VCaP (cell line): Measurements from ENCODE around the gene HAS3.
A peak's percentile ranks its signal among the peaks of the same experiment; 100 is the strongest.

Source experiments
- H3K27ac ChIP-seq: fragments of 450-650 bp; 2 replicates; pipeline ENCODE4 v1.5.1; 2017
- TF ChIP-seq, protein P1 (sequence below): fragments of 450-650 bp; conservative IDR thresholded peaks from 2 replicates; pipeline ENCODE4 v1.5.1; 2017; ENCODE audit warnings: mild to moderate bottlenecking, moderate library complexity

HAS3 gene

DNA sequence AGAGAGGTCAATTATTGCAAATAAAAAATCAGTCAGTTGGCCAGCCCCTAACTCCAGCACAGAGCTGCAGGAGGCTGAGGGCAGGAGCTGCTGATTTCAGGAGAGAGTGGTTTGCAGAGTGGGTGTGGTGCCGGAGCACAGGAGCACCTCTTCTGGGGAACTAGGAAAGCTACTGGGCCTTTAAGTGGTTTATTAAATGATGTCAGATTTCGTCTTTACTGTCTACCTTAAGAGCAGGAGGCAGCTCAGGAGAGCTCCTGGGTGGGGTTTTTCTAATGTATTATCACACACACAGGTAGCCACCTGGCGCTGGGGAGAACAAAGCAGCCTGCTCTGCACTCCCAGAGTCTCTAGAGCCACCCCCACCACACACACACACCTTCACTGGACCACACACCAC, 11.5 kb upstream of the HAS3 start:
- TF ChIP-seq, protein P1, sequence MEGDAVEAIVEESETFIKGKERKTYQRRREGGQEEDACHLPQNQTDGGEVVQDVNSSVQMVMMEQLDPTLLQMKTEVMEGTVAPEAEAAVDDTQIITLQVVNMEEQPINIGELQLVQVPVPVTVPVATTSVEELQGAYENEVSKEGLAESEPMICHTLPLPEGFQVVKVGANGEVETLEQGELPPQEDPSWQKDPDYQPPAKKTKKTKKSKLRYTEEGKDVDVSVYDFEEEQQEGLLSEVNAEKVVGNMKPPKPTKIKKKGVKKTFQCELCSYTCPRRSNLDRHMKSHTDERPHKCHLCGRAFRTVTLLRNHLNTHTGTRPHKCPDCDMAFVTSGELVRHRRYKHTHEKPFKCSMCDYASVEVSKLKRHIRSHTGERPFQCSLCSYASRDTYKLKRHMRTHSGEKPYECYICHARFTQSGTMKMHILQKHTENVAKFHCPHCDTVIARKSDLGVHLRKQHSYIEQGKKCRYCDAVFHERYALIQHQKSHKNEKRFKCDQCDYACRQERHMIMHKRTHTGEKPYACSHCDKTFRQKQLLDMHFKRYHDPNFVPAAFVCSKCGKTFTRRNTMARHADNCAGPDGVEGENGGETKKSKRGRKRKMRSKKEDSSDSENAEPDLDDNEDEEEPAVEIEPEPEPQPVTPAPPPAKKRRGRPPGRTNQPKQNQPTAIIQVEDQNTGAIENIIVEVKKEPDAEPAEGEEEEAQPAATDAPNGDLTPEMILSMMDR = no peak
- no peak overlapping the region for H3K27ac ChIP-seq

DNA sequence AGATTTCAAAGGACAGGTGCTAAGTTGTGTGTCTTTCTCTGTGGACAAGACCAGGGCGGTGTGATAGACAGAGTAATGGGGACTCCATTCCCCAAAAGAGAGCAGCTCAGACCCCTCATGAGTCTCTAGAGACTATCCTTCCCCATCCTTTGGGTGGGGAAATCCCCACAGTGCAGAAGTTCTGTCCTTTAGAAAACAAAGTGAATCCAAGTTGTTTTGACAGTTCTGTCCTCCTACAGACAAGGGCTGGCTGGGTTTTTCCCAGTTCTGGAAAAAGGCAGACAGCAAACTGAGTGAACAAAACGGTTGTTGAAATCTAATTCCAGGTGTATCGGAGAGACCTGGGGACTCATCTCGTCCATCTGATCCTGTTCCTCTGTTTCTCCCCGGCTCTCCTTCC, 11.0 kb upstream of the HAS3 start:
- H3K27ac ChIP-seq = no peak overlapping the region
- TF ChIP-seq, protein P1 = no peak

DNA sequence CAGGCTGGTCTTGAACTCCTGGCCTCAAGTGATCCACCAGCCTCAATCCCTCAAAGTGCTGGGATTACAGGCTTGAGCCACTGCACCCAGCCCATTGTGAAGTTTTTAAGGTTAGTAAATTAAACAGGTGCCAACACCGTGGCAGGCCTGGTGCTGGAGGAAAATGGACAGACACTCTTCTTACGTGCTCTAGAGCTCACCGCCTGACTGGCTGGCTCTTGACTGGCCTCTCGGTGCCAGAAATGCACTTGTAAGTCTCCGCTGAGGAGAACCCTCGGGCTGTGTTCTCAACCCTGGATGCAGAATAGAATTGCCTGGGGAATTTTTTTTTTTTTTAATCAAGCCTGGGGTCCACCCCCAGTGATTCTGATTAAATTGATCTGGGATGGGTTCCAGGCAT, 10.3 kb upstream of the HAS3 start:
- H3K27ac ChIP-seq = no peak overlapping the region
- TF ChIP-seq, protein P1 = no peak

DNA sequence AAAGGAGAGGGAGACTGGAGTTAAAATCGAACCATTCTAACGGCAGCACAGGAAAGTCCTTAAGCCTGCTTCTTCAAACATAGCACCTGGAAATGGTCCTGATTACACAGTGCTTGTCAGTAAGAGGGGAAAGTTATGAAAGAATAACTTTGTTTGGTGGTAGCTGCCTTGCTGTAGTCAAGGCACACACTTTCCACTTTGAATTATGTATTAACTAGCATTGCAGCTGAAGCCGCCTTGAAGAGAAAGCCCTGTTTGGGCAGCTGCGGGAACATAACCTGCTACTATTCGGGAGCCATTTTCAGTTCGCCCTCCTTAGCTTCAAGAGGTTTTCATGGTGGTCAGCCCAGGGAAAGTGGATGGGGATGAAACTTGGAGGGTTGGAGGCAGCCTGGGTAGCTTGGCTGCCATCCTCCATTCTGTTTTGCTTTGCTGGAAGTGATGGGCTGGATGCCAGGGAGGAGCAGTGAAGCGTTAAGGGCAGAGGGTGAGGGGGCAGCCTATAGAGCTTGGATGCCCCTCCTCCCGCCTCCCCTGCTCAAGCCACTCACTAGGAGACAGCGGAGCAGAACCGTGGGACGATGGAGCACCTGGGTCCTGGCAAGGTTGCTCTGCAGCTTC, 5.3 kb upstream of the HAS3 start:
- H3K27ac ChIP-seq = peak overlapping the region; percentile 31

DNA sequence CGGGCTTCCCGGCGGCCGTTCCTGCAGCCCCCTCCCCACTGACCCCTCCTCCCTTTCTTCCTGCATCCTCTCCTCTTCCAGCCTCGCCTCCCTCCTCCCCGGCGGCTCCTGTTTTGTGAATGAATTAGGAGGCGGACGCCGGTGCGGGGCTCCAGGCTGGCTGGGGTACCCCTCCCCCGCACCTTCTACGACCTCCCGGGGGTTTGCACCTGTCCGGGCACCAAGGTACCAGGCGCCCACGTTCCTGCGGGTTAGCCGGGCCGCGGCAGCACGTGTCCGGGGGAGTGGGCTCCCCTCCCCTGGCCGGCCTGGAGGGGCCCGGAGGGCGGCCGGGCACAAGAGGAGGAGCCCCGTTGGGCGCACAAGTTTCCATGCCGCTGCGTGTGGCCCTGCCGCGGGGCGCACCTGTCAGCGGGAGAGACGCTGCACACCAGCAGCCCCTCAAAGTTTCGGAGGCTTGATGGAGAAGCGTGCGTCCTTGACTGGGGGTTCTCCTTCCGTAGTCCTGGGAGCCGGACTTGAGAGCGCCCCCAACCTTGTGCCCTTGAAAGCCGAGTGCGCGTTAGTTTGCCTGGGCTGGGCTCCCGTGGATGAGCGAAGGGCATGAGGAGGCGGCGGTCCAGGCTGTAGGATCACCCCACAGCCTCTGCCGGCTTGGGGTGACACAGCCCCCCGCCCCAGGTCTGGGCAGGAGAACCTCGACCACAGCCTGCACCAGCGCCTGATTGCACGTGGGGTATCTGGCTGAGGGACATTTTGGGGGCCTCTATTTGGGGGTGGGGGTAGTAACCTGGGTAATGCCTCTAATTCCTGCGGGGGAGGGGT, 1.2 kb downstream of the HAS3 start:
- TF ChIP-seq, protein P1 = no peak
- peak overlapping the region; percentile 45; the same call in 1 of the 2 replicates for H3K27ac ChIP-seq

More for the DNA sequence above, 5.3 kb upstream of the HAS3 start:
- TF ChIP-seq, protein P1 = no peak

DNA sequence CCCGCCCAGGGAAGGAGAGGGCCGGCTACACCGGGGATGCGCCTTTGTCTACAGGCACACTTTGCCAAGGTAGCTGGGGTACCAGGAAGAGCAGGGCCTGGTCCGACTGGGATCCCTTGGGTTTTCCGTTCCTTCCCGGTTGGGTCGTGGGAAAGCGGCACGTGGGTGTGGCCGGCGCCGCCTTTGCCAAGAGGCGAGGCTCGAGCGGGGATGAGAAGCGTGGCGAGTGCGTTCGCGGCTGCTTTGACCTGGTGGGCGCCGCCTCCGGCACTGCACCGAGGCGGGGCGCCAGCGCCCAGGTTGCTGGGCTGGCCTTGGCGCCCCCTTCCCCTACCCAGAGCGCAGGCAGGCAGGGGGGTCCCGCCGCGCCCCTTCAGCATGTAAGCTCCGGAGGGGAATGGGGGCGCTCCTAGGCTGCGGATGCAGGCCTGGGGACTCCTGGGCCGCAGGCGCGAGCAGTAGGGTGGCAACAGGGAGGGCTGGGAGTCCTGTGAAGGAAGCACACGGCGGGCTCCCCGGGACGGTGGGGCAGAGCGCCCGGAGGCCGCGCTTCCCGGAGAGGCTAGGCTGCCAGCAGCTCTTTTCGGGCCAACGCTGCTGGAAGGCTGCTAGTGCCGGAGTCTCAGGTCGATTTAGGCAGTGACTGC, 2.0 kb downstream of the HAS3 start:
- H3K27ac ChIP-seq = no peak overlapping the region
- TF ChIP-seq, protein P1 = no peak
